Adipose tissue (tissue), 3 donors: ENCODE measurements around the gene CPED1. TPM values are rescaled to one million over a fixed set of nuclear protein-coding genes. Genes with fewer than 3 reads are reported as not detected.
"Not testable (repeated sequence)": the region's sequence is repeated elsewhere in the genome, so short reads cannot be mapped to it uniquely, and the experiment has no call there.

ENCODE experiments used
- H3K27ac ChIP-seq: one replicate; pipeline ENCODE4 v1.5.1; 2013; ENCODE audit warnings: low read depth, low read length
- WGBS, 3 donors: extraction: QIAGEN DNeasy Blood & Tissue Kit; methylation state at CpG; one replicate each; pipeline ENCODE4 v1.1.7; 2013; 5-methylcytosine and 5-hydroxymethylcytosine counted together
- polyA plus RNA-seq, 3 donors: library from polyadenylated mRNA; stranded (reverse); fragments of 200-250 nt; gene quantifications; one replicate each; pipeline ENCODE4 v1.2.3, GENCODE V29; 2013
- donor health status: healthy with polysubstance abuse.
- donor health status: Bipolar disorder and iron deficiency.
- donor health status: healthy.

The CPED1 gene
- polyA plus RNA-seq, 3 donors, result 0.92 to 15.1 (median 13.9) TPM

GRCh38 chr7:121046893-121047468, 58.5 kb downstream of the CPED1 start:
- no peak overlapping the region for H3K27ac ChIP-seq
- WGBS, 3 donors, result 78 to 86% (median 79%) methylated on average over 2 of the region's 2 CpGs

GRCh38 chr7:121048195-121048594, 59.7 kb downstream of the CPED1 start:
- WGBS, 3 donors, result 53 to 71% (median 62%) methylated on average over 4 of the region's 4 CpGs

GRCh38 chr7:121049028-121049791, 60.7 kb downstream of the CPED1 start:
- H3K27ac ChIP-seq, result no peak overlapping the region
- 45 to 86% (median 79%) methylated on average over 3 of the region's 3 CpGs for WGBS, 3 donors

More at GRCh38 chr7:121048195-121048594, 59.7 kb downstream of the CPED1 start:
- H3K27ac ChIP-seq, result no peak overlapping the region

GRCh38 chr7:121049897-121050296, 61.4 kb downstream of the CPED1 start:
- H3K27ac ChIP-seq, result no peak overlapping the region

GRCh38 chr7:121053219-121053618, 64.7 kb downstream of the CPED1 start:
- no peak overlapping the region for H3K27ac ChIP-seq
- WGBS, 3 donors, result 64 to 98% (median 86%) methylated on average over 1 of the region's 1 CpG

- 56 to 65% (median 65%) methylated on average over 1 of the region's 1 CpG for WGBS, 3 donors
- H3K27ac ChIP-seq, result no peak overlapping the region
Observed at GRCh38 chr7:121054925-121055324, 66.4 kb downstream of the CPED1 start.

GRCh38 chr7:121057878-121058277, 69.4 kb downstream of the CPED1 start:
- 89 to 97% (median 94%) methylated on average over 5 of the region's 5 CpGs for WGBS, 3 donors
- H3K27ac ChIP-seq, result no peak overlapping the region

GRCh38 chr7:121058975-121059374, 70.5 kb downstream of the CPED1 start:
- 90 to 97% (median 96%) methylated on average over 2 of the region's 2 CpGs for WGBS, 3 donors
- no peak overlapping the region for H3K27ac ChIP-seq

GRCh38 chr7:121059979-121060509, 71.5 kb downstream of the CPED1 start:
- H3K27ac ChIP-seq, result not testable (repeated sequence)
- WGBS, 3 donors, result 96 to 97% (median 96%) methylated on average over 29 to 39 of the region's 40 CpGs

- no peak overlapping the region for H3K27ac ChIP-seq
- WGBS, 3 donors, result 78 to 88% (median 84%) methylated on average over 5 of the region's 5 CpGs
Observed at GRCh38 chr7:121061677-121062582, 73.4 kb downstream of the CPED1 start.

GRCh38 chr7:121062671-121063279, 74.3 kb downstream of the CPED1 start:
- WGBS, 3 donors, result 69 to 82% (median 80%) methylated on average over 11 of the region's 11 CpGs
- H3K27ac ChIP-seq, result no peak overlapping the region

- not testable (repeated sequence) for H3K27ac ChIP-seq
- 70 to 94% (median 88%) methylated on average over 2 of the region's 2 CpGs for WGBS, 3 donors
Observed at GRCh38 chr7:121067717-121068116, 79.2 kb downstream of the CPED1 start.

GRCh38 chr7:121069346-121070100, 81.0 kb downstream of the CPED1 start:
- WGBS, 3 donors, result 75 to 86% (median 81%) methylated on average over 4 of the region's 4 CpGs
- no peak overlapping the region for H3K27ac ChIP-seq

- H3K27ac ChIP-seq, result no peak overlapping the region
- 89 to 100% (median 97%) methylated on average over 1 of the region's 1 CpG for WGBS, 3 donors
Observed at GRCh38 chr7:121071132-121071531, 82.6 kb downstream of the CPED1 start.

GRCh38 chr7:121071662-121072061, 83.2 kb downstream of the CPED1 start:
- 77 to 90% (median 88%) methylated on average over 2 of the region's 2 CpGs for WGBS, 3 donors
- H3K27ac ChIP-seq, result no peak overlapping the region

GRCh38 chr7:121072826-121073225, 84.3 kb downstream of the CPED1 start:
- H3K27ac ChIP-seq, result no peak overlapping the region
- 50 to 80% (median 76%) methylated on average over 2 of the region's 2 CpGs for whole genome bisulfite sequencing, 3 donors

- 75 to 81% (median 76%) methylated on average over 3 of the region's 3 CpGs for WGBS, 3 donors
- H3K27ac ChIP-seq, result no peak overlapping the region
Observed at GRCh38 chr7:121073463-121074099, 85.1 kb downstream of the CPED1 start.
